Measurements from ENCODE around the gene PTPRD.

Gene PTPRD

GRCh38 chr9:8905731-8906130 is 1707.1 kb downstream of the PTPRD start:
- no peak for DNase-seq (ENCODE audit: low read depth, low spot score)

GRCh38 chr9:8904771-8905515 is 1707.9 kb downstream of the PTPRD start:
- DNase-seq (ENCODE audit: low read depth, low spot score): no peak

- no peak for DNase-seq (ENCODE audit: low read depth, low spot score)
These were observed 1709.7 kb downstream of the PTPRD start for GRCh38 chr9:8903077-8903476.

GRCh38 chr9:8901146-8901545 is 1711.7 kb downstream of the PTPRD start:
- DNase-seq (ENCODE audit: low read depth, low spot score): no peak

GRCh38 chr9:8899511-8899910 is 1713.3 kb downstream of the PTPRD start:
- no peak for DNase-seq (ENCODE audit: low read depth, low spot score)

- peak; percentile 69 for DNase-seq (ENCODE audit: low read depth, low spot score)
These were observed 1717.0 kb downstream of the PTPRD start for GRCh38 chr9:8895861-8896224.

- no peak for DNase-seq (ENCODE audit: low read depth, low spot score)
These were observed 1717.5 kb downstream of the PTPRD start for GRCh38 chr9:8895106-8895860.

GRCh38 chr9:8890695-8891094 is 1722.1 kb downstream of the PTPRD start:
- DNase-seq (ENCODE audit: low read depth, low spot score): no peak

- DNase-seq (ENCODE audit: low read depth, low spot score): no peak
These were observed 1723.7 kb downstream of the PTPRD start for GRCh38 chr9:8889100-8889499.

- no peak for DNase-seq (ENCODE audit: low read depth, low spot score)
These were observed 1724.2 kb downstream of the PTPRD start for GRCh38 chr9:8888591-8888990.

- no peak for DNase-seq (ENCODE audit: low read depth, low spot score)
These were observed 1725.4 kb downstream of the PTPRD start for GRCh38 chr9:8887369-8887768.

GRCh38 chr9:8883321-8883720 is 1729.5 kb downstream of the PTPRD start:
- DNase-seq (ENCODE audit: low read depth, low spot score): no peak

GRCh38 chr9:8880060-8880459 is 1732.7 kb downstream of the PTPRD start:
- no peak for DNase-seq (ENCODE audit: low read depth, low spot score)

- no peak for DNase-seq (ENCODE audit: low read depth, low spot score)
These were observed 1733.5 kb downstream of the PTPRD start for GRCh38 chr9:8879284-8879683.

GRCh38 chr9:8877753-8878494 is 1734.9 kb downstream of the PTPRD start:
- DNase-seq (ENCODE audit: low read depth, low spot score): no peak

GRCh38 chr9:8876303-8876702 is 1736.5 kb downstream of the PTPRD start:
- no peak for DNase-seq (ENCODE audit: low read depth, low spot score)

- DNase-seq (ENCODE audit: low read depth, low spot score): no peak
These were observed 1738.3 kb downstream of the PTPRD start for GRCh38 chr9:8874482-8874881.

- peak; percentile 80 for DNase-seq (ENCODE audit: low read depth, low spot score)
These were observed 1740.0 kb downstream of the PTPRD start for GRCh38 chr9:8872802-8873201.

GRCh38 chr9:8871796-8872445 is 1740.9 kb downstream of the PTPRD start:
- DNase-seq (ENCODE audit: low read depth, low spot score): no peak

GRCh38 chr9:8871396-8871795 is 1741.4 kb downstream of the PTPRD start:
- no peak for DNase-seq (ENCODE audit: low read depth, low spot score)

- DNase-seq (ENCODE audit: low read depth, low spot score): no peak
These were observed 1743.0 kb downstream of the PTPRD start for GRCh38 chr9:8869812-8870211.

GRCh38 chr9:8868632-8869031 is 1744.2 kb downstream of the PTPRD start:
- DNase-seq (ENCODE audit: low read depth, low spot score): peak; percentile 84

Measured in astrocyte of the hippocampus (primary cell).